Calu3 (cell line): Measurements from ENCODE around the gene IMP4. TPM values are rescaled to one million over a fixed set of nuclear protein-coding genes. Genes with fewer than 3 reads are reported as not detected.

Experiments
- BruUV-seq: library from RNA; stranded (reverse); fragments of 400-500 nt; replicated peaks from 2 replicates; lab custom pipeline; 2021; lab: Mats Ljungman, UMichigan
- CTCF ChIA-PET: fragments of 300-600 bp; sonication (Branson Sonifier 250); formaldehyde crosslinking; loops from one replicate; lab custom pipeline; 2022; ENCODE audit warnings: antibody characterized with exemption; lab: Charles Lee
- DNase-seq: peaks from one replicate; pipeline ENCODE4 v3.0.0; 2022
- H3K27ac Mint-ChIP-seq: one replicate; pipeline ENCODE4 v1.8.0; 2022; ENCODE audit warnings: mixed read lengths; ENCODE audit not compliant: unreplicated experiment
- H3K27me3 Mint-ChIP-seq: one replicate; pipeline ENCODE4 v1.8.0; 2022; ENCODE audit warnings: mixed read lengths; ENCODE audit not compliant: unreplicated experiment
- H3K36me3 Mint-ChIP-seq: one replicate; pipeline ENCODE4 v1.8.0; 2022; ENCODE audit warnings: mild to moderate bottlenecking, moderate library complexity, mixed read lengths; ENCODE audit not compliant: insufficient read depth, unreplicated experiment
- H3K4me1 Mint-ChIP-seq: one replicate; pipeline ENCODE4 v1.8.0; 2022; ENCODE audit warnings: mild to moderate bottlenecking, low read depth, mixed read lengths; ENCODE audit not compliant: unreplicated experiment
- H3K4me3 Mint-ChIP-seq: one replicate; pipeline ENCODE4 v1.8.0; 2022; ENCODE audit warnings: mild to moderate bottlenecking, low read depth, moderate library complexity, mixed read lengths; ENCODE audit not compliant: unreplicated experiment
- H3K9me3 Mint-ChIP-seq: one replicate; pipeline ENCODE4 v1.8.0; 2022; ENCODE audit warnings: low read depth, mixed read lengths; ENCODE audit not compliant: unreplicated experiment
- CTCF ChIP-seq: fragments of 200-600 bp; IDR thresholded peaks from one replicate; pipeline ENCODE4 v1.8.0; 2022; ENCODE audit warnings: antibody characterized with exemption; ENCODE audit not compliant: unreplicated experiment
- intact Hi-C: fragments of 100-400 bp; cut with micrococcal nuclease; formaldehyde crosslinking; loops from one replicate; pipeline ENCODE4 v1.10.0; 2022; ENCODE audit not compliant: unreplicated experiment
- total RNA-seq: library from RNA; stranded (reverse); gene quantifications from 2 replicates; pipeline ENCODE4 v1.2.3, GENCODE V29; 2022

Gene IMP4
- total RNA-seq, 1 experiment from 2014 or later: 89.4 TPM

DNA sequence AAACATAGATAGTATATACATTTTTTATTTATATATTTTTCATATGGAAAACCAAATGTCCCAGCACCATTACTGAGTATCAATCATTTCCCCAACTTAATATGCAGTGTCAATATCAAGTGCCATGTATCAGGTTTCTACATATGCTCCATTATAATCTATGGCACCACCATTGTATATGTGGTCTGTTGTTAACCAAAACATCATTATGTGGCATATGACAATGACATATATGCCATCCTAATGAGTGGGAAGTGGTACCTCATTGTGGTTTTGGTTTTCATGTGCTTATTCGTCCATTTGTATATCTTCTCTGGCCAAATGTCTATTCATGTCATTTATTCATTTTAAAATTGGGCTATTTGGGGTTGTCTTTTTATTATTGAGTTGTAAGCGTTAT lies 22.4 kb downstream of the IMP4 start:
- Mint-ChIP-seq H3K27ac (no peak overlapping the region), H3K4me1 (no peaks in the 10 kb centered on the region), H3K4me3 (no peak overlapping the region), H3K9me3 (no peaks in the 10 kb centered on the region), H3K27me3 (no peaks in the 10 kb centered on the region), H3K36me3 (no peaks in the 10 kb centered on the region)
- CTCF ChIA-PET: no interaction called here
- intact Hi-C loops: no loop called here
- no peak for DNase-seq
- no peak for TF ChIP-seq CTCF
- BruUV-seq: no TSS peak

DNA sequence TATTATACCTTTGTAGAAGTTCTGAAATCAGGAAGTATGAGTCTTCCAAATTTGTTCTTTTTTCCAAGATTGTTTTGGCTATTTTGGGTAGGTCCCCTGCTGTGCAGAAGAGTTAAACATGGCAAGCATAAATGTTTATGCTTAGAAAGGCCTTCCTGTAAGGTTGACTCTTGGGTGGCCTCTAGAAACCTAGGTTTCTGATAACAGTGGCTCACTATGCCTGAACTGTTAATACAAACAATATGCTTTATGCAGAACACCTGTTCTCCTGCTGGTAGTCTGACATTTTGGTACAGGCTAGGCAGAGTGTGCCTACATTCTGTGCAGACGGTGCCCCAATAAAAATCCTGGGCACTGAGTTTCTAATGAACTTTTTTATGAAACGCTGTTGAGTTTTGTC lies 23.3 kb downstream of the IMP4 start:
- peaks cover 4% of the 10 kb centered on the region for H3K36me3 Mint-ChIP-seq
- no peak overlapping the region for H3K4me3 Mint-ChIP-seq
- no peak for DNase-seq
- no peaks in the 10 kb centered on the region for H3K9me3 Mint-ChIP-seq
- no peak for TF ChIP-seq CTCF
- no peak overlapping the region for H3K27ac Mint-ChIP-seq
- intact Hi-C loops: no loop called here
- H3K27me3 Mint-ChIP-seq: no peaks in the 10 kb centered on the region
- H3K4me1 Mint-ChIP-seq: peaks cover 3% of the 10 kb centered on the region
- no TSS peak for BruUV-seq
- CTCF ChIA-PET: no interaction called here

DNA sequence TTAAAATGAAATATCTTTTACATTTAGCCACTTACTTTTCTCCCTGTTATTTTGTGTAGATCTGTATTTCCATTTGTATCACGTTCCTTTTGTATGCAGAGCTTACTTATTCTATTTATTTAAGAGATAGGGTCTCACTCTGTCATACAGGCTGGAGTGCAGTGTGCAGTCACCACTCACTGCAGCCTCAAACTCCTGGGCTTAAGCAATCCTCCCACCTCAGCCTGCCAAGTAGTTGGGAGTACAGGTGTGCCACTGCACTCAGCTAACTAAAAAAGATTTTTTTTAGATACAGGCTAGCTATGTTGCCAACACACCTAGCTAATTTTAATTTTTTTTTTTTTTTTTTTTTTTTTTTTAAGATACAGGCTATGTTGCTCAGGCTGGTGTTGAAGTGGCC lies 24.0 kb downstream of the IMP4 start:
- no peaks in the 10 kb centered on the region for H3K27me3 Mint-ChIP-seq
- H3K36me3 Mint-ChIP-seq: peaks cover 11% of the 10 kb centered on the region
- no peak for TF ChIP-seq CTCF
- DNase-seq: no peak
- no peak overlapping the region for H3K4me3 Mint-ChIP-seq
- peaks cover 9% of the 10 kb centered on the region for H3K4me1 Mint-ChIP-seq
- CTCF ChIA-PET: no interaction called here
- BruUV-seq: no TSS peak
- intact Hi-C loops: no loop called here
- no peaks in the 10 kb centered on the region for H3K9me3 Mint-ChIP-seq
- no peak overlapping the region for H3K27ac Mint-ChIP-seq

DNA sequence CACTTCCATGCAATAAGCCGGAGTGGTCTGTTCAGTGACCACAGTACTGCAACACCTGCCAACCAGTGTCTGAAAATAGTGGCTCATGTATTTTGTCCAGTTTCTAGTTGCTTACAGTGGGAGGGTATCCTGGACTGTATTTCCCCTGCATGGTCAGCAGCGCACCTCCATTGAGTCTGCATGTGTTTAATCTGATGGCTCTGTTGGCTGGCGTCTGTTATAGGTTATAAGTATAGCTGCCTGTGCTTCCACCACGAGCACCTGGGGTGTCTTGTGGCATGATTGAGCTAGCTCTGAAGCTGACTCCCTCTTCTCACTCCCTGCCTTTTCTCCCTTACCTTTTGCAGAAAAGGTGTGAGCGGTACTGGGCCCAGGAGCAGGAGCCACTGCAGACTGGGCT lies 26.1 kb downstream of the IMP4 start:
- TF ChIP-seq CTCF: no peak
- Mint-ChIP-seq H3K9me3 (no peaks in the 10 kb centered on the region), H3K27ac (no peak overlapping the region), H3K27me3 (no peaks in the 10 kb centered on the region), H3K36me3 (peaks cover 30% of the 10 kb centered on the region), H3K4me1 (peaks cover 19% of the 10 kb centered on the region), H3K4me3 (no peak overlapping the region)
- CTCF ChIA-PET: no interaction called here
- no TSS peak for BruUV-seq
- DNase-seq: no peak
- intact Hi-C loops: no loop called here
